Activated B cell treated with CpG ODN at 0.5 μM for 24 hours (primary cell): ENCODE measurements around the gene SLC6A9. TPM values are rescaled to one million over a fixed set of nuclear protein-coding genes. Genes with fewer than 3 reads are reported as not detected.

ENCODE experiments used
- ATAC-seq: fragments of 200-7000 bp; cut with Tn5 transposase; one replicate; pipeline ENCODE4 v1.10.0; 2021; ENCODE audit warnings: low read depth, mild to moderate bottlenecking, moderate library complexity
- CTCF ChIA-PET: fragments of 350-600 bp; sonication (Branson Sonifier 250); formaldehyde crosslinking; loops from one replicate; lab custom pipeline; 2021; ENCODE audit warnings: antibody characterized with exemption; lab: Charles Lee
- POLR2A ChIA-PET: fragments of 350-600 bp; sonication (Branson Sonifier 250); formaldehyde crosslinking; loops from one replicate; lab custom pipeline; 2021; ENCODE audit warnings: antibody characterized with exemption; lab: Charles Lee
- DNase-seq: peaks from one replicate; pipeline ENCODE4 v3.0.0; 2022
- H3K27ac Mint-ChIP-seq: one replicate; pipeline ENCODE4 v1.8.0; 2020; ENCODE audit warnings: mixed read lengths
- H3K27me3 Mint-ChIP-seq: one replicate; pipeline ENCODE4 v1.8.0; 2021; ENCODE audit warnings: mixed read lengths
- H3K36me3 Mint-ChIP-seq: one replicate; pipeline ENCODE4 v1.8.0; 2021; ENCODE audit warnings: low read depth, mixed read lengths
- H3K4me1 Mint-ChIP-seq: one replicate; pipeline ENCODE4 v1.8.0; 2021; ENCODE audit warnings: mixed read lengths
- H3K4me3 Mint-ChIP-seq: one replicate; pipeline ENCODE4 v1.8.0; 2020; ENCODE audit warnings: mild to moderate bottlenecking, mixed read lengths
- H3K9me3 Mint-ChIP-seq: one replicate; pipeline ENCODE4 v1.8.0; 2020; ENCODE audit warnings: mixed read lengths
- CTCF ChIP-seq: fragments of 200-600 bp; IDR thresholded peaks from one replicate; pipeline ENCODE4 v1.8.0; 2022; ENCODE audit warnings: antibody characterized with exemption, mild to moderate bottlenecking
- intact Hi-C: fragments of 100-400 bp; cut with micrococcal nuclease; formaldehyde crosslinking; loops from one replicate; pipeline ENCODE4 v1.15.1; 2024
- total RNA-seq: library from RNA; stranded (reverse); gene quantifications from 2 replicates; pipeline ENCODE4 v1.2.3, GENCODE V29; 2022

The SLC6A9 gene
- total RNA-seq, 1 donor from 2014 or later = 10.4 TPM

- intact Hi-C loops = no loop called here
- peak; percentile 9 for ATAC-seq
Observed at GRCh38 chr1:44024031-44024902, 7.0 kb downstream of the SLC6A9 start.

GRCh38 chr1:44021581-44022321 is 9.5 kb downstream of the SLC6A9 start:
- ChIA-PET CTCF (interaction anchor here (1.3 to 2.7 kb wide), 2 partner anchors 15 kb away, joined by 5 to 7 read pairs; no protein-coding TSS in a partner anchor), POLR2A (no interaction called here)
- peaks cover 23% of the 10 kb centered on the region for H3K4me1 Mint-ChIP-seq
- intact Hi-C loops = no loop called here
- ATAC-seq (no peak), DNase-seq (no peak)
- no peak for TF ChIP-seq CTCF
- no peak overlapping the region for H3K4me3 Mint-ChIP-seq
- H3K9me3 Mint-ChIP-seq = no peaks in the 10 kb centered on the region
- no peaks in the 10 kb centered on the region for H3K36me3 Mint-ChIP-seq
- no peak overlapping the region for H3K27ac Mint-ChIP-seq
- H3K27me3 Mint-ChIP-seq = no peaks in the 10 kb centered on the region

More at GRCh38 chr1:44024031-44024902, 7.0 kb downstream of the SLC6A9 start:
- POLR2A ChIA-PET = interaction anchor here (0.6 kb wide), 1 partner anchor 31 kb away, joined by 3 read pairs; no protein-coding TSS in a partner anchor
- CTCF ChIA-PET = interaction anchor here (1.0 to 1.4 kb wide), 2 partner anchors 12 to 19 kb away, joined by 3 to 4 read pairs; no protein-coding TSS in a partner anchor
- no peaks in the 10 kb centered on the region for H3K9me3 Mint-ChIP-seq
- no peaks in the 10 kb centered on the region for H3K36me3 Mint-ChIP-seq
- H3K27ac Mint-ChIP-seq = peak overlapping the region; percentile 68
- peaks cover 31% of the 10 kb centered on the region for H3K4me1 Mint-ChIP-seq
- H3K27me3 Mint-ChIP-seq = no peaks in the 10 kb centered on the region
- peak overlapping the region; percentile 52 for H3K4me3 Mint-ChIP-seq
- no peak for TF ChIP-seq CTCF
- DNase-seq = no peak

- H3K4me1 Mint-ChIP-seq = peaks cover 17% of the 10 kb centered on the region
- no peak overlapping the region for H3K4me3 Mint-ChIP-seq
- H3K27ac Mint-ChIP-seq = no peak overlapping the region
- TF ChIP-seq CTCF = no peak
- ChIA-PET POLR2A (no interaction called here), CTCF (interaction anchor here (1.3 to 2.7 kb wide), 2 partner anchors 15 kb away, joined by 5 to 7 read pairs; no protein-coding TSS in a partner anchor)
- H3K27me3 Mint-ChIP-seq = no peaks in the 10 kb centered on the region
- no peaks in the 10 kb centered on the region for H3K9me3 Mint-ChIP-seq
- DNase-seq = no peak
- ATAC-seq = no peak
- intact Hi-C loops = no loop called here
- no peaks in the 10 kb centered on the region for H3K36me3 Mint-ChIP-seq
Observed at GRCh38 chr1:44021156-44021555, 10.1 kb downstream of the SLC6A9 start.

GRCh38 chr1:44020464-44020863 is 10.8 kb downstream of the SLC6A9 start:
- Mint-ChIP-seq H3K4me1 (peaks cover 11% of the 10 kb centered on the region), H3K4me3 (no peak overlapping the region), H3K9me3 (no peaks in the 10 kb centered on the region), H3K36me3 (no peaks in the 10 kb centered on the region), H3K27me3 (no peaks in the 10 kb centered on the region), H3K27ac (no peak overlapping the region)
- DNase-seq (no peak), ATAC-seq (no peak)
- ChIA-PET POLR2A (no interaction called here), CTCF (interaction anchor here (2.7 kb wide), 1 partner anchor 16 kb away, joined by 7 read pairs; no protein-coding TSS in a partner anchor)
- no peak for TF ChIP-seq CTCF
- intact Hi-C loops = no loop called here
